ENCODE measurements around the gene CLCN1. TPM values are rescaled to one million over a fixed set of nuclear protein-coding genes. Genes with fewer than 3 reads are reported as not detected.

CLCN1 gene
- total and polyA plus RNA-seq, 2 of the 8 experiments (the other 6 are each of a cell fraction or from before 2014, with no cell fraction given), result 0.36 to 0.41 TPM

DNA sequence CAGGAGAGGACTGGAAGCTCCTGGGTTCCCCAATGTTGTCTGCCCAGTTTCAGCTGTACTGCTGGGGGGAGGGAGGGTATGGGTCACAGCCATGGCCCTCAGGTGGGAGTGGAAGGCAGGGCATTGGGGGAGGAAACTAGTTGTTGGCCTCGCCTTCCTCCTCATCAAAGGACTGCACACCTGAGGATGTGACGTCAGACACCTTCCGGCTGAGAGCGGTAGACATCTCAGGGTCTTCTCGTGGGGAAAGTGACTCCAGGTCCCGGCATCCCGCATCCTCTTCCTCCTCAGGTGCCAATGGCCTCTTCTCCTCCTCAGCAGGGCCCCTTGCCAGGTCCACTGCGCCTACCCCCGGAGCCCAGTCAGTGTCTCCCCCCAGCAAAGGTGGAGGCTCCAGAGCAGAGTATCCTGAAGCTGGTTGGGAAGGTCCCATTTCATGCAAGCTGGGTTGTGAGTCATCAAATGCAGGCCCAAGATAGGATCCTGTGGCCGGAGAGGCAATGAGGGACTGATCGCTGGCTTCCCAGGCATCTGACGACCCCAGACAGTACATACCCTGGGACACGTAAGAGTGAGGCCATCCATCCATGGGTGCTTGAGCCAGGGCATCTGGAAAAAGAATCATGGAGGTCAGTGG lies 40.6 kb downstream of the CLCN1 start:
- POLR2A ChIA-PET (ENCODE audit: partially characterized antibody), result interaction anchor here (0.9 to 5.5 kb wide), 11 partner anchors 10 to 68 kb away, joined by 3 to 39 read pairs (median 3); partner anchors contain the start of gene CASP2
- Histone ChIP-seq H3K23ac (ENCODE audit: insufficient read length) (no peak overlapping the region), H3K14ac (ENCODE audit: insufficient read length) (no peak overlapping the region), H4K5ac (ENCODE audit: insufficient read length, low read depth, low read length) (no peak overlapping the region), H3K18ac (ENCODE audit: extremely low read depth, low read length) (no peak overlapping the region), H2BK120ac (replicated peaks; ENCODE audit: low read depth, low read length) (no peak overlapping the region), H3K4me2 (ENCODE audit: insufficient read depth in 1 of 2, low read depth in 2 of 2, low read length in 2 of 2) (no peak overlapping the region), H2BK5ac (ENCODE audit: low read depth, low read length) (no peak overlapping the region; the same call in 1 of the 2 replicates), H3K27ac (ENCODE audit: low read depth, low read length) (no peak overlapping the region), H3K79me2 (ENCODE audit: control insufficient read depth in 1 of 2, insufficient read depth in 2 of 2, low read length in 2 of 2) (no peaks in the 10 kb centered on the region), H4K91ac (replicated peaks; ENCODE audit: insufficient read length, low read length) (no peak overlapping the region), H3K36me3 (ENCODE audit: control insufficient read depth in 2 of 4, insufficient read depth in 4 of 4, low read length in 3 of 4) (peaks cover 2 to 35% (median 16%) of the 10 kb centered on the region in 4 experiments; a peak in 6 of 8 replicates), H2AK5ac (ENCODE audit: low read depth, low read length) (no peak overlapping the region), H3K4ac (replicated peaks; ENCODE audit: insufficient read length, low read depth, low read length) (no peak overlapping the region), H3K4me3 (ENCODE audit: extremely low read depth in 1 of 4, insufficient read depth in 2 of 4, low read depth in 3 of 4, low read length in 4 of 4) (no peak overlapping the region; a peak in 1 of 8 replicates), H4K20me1 (replicated peaks in 1 of 2; ENCODE audit: control insufficient read depth in 1 of 2, insufficient read depth in 2 of 2, low read length in 2 of 2) (no peaks in the 10 kb centered on the region), H2AFZ (ENCODE audit: low read length) (no peak overlapping the region), H3K27me3 (replicated peaks in 1 of 4; ENCODE audit: control insufficient read depth in 3 of 4, extremely low read depth in 1 of 4, insufficient read depth in 3 of 4, low read length in 3 of 4) (no peaks in the 10 kb centered on the region), H2BK15ac (ENCODE audit: low read length) (no peak overlapping the region), H3K9ac (replicated peaks in 1 of 4; ENCODE audit: extremely low read depth in 1 of 4, low read depth in 3 of 4, low read length in 3 of 4) (no peak overlapping the region), H3K79me1 (ENCODE audit: low read depth, low read length) (no peaks in the 10 kb centered on the region), H2BK12ac (ENCODE audit: low read depth, low read length) (no peak overlapping the region), H3K9me3 (ENCODE audit: insufficient read depth in 2 of 2, low read depth in 1 of 2, low read length in 1 of 2) (no peaks in the 10 kb centered on the region), H4K8ac (ENCODE audit: extremely low read depth, insufficient read depth, low read length) (no peak overlapping the region), H3K23me2 (ENCODE audit: low read depth, low read length) (peaks cover 10% of the 10 kb centered on the region; the same call in 1 of the 2 replicates), H2BK20ac (ENCODE audit: low read length) (no peak overlapping the region), H3K56ac (replicated peaks; ENCODE audit: insufficient read length, low read depth, low read length) (no peak overlapping the region), H3K4me1 (replicated peaks in 1 of 4; ENCODE audit: control insufficient read depth in 3 of 4, insufficient read depth in 4 of 4, low read length in 3 of 4) (peaks cover 2 to 10% (median 6%) of the 10 kb centered on the region in 4 experiments; a peak in 6 of 7 replicates)
- TF ChIP-seq, protein P1, sequence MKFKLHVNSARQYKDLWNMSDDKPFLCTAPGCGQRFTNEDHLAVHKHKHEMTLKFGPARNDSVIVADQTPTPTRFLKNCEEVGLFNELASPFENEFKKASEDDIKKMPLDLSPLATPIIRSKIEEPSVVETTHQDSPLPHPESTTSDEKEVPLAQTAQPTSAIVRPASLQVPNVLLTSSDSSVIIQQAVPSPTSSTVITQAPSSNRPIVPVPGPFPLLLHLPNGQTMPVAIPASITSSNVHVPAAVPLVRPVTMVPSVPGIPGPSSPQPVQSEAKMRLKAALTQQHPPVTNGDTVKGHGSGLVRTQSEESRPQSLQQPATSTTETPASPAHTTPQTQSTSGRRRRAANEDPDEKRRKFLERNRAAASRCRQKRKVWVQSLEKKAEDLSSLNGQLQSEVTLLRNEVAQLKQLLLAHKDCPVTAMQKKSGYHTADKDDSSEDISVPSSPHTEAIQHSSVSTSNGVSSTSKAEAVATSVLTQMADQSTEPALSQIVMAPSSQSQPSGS (IDR thresholded peaks at IDR 0.05; ENCODE audit: low read length), result no peak
- WGBS, 2 experiments (ENCODE audit: extremely low coverage in 1 of 2, insufficient coverage in 1 of 2, insufficient read length in 1 of 2, insufficient replicate concordance in 2 of 2, low coverage in 1 of 2, low lambda C conversion rate in 2 of 2, missing lambda C conversion rate in 1 of 2), result 87% methylated on average over 13 of the region's 13 CpGs; no CpG with 5 or more reads in 1 of the 2 experiments
- FAIRE-seq (no peak), DNase-seq (ENCODE audit: low read depth in 1 of 2, low spot score in 2 of 2) (no peak)
- CTCF ChIA-PET (ENCODE audit: partially characterized antibody), result interaction anchor here (0.7 to 7.1 kb wide), 22 partner anchors 8 to 380 kb away, joined by 3 to 43 read pairs (median 4); no protein-coding TSS in a partner anchor
